Cardiac ventricle fibroblast (primary cell): Measurements from ENCODE around the gene KIF4A. TPM values are rescaled to one million over a fixed set of nuclear protein-coding genes. Genes with fewer than 3 reads are reported as not detected.

Experiments
- total RNA-seq: library from RNA; depleted of rRNA; stranded (reverse); fragments of >200 nt; gene quantifications from 2 replicates; pipeline ENCODE4 v1.2.3, GENCODE V29; 2015

KIF4A gene
- total RNA-seq = 1.4 and 2.3 TPM in 2 replicates

DNA sequence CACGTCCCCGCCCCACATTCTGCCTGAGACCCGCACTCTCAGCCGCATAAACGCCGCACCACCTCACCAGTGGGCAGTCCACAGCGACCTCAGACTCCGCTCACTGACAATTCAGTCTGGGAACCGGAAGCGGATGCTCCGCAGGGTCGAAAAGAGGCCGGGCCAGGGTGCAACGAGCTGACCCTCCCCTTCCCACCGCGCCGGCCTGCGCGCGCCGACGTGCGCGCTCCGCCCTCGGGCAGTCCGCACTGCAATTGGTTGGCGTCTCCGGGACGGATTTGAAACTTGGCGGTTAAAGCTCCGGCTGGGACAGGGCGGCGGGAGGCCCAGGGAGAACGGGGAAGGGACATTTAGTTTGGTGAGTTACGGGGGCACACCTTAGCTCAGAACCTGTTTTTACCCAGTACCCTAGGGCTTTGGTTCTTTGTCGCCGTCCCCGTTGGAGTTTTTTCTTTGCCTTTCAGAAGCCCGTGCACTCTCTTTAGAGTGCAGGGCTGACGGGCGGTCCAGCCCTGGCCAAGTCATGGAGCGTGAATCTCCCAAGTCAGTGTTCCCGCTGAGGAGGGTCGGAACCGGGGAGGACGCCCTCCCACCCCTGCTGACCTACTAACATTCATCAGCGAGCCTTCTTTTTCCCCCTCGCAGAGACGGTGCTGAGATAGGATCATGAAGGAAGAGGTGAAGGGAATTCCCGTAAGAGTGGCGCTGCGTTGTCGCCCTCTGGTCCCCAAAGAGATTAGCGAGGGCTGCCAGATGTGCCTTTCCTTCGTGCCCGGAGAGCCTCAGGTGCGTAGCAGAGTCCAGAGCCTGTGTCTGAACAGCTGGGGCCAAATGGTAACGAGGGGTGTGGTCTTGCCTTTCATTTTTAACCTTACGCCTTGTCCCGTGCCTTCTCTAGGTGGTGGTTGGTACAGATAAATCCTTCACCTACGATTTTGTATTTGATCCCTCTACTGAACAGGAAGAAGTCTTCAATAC lies at the start of gene KIF4A, which contains the start of gene PDZD11:
TSS of gene KIF4A (plus strand) at position 312 of the 978 bp plus-strand sequence. CDS start at position 667, 355 bp downstream.
TSS of gene PDZD11 (minus strand) at position 135 of the 978 bp plus-strand sequence. CDS start 586 bp downstream, outside the sequence.

DNA sequence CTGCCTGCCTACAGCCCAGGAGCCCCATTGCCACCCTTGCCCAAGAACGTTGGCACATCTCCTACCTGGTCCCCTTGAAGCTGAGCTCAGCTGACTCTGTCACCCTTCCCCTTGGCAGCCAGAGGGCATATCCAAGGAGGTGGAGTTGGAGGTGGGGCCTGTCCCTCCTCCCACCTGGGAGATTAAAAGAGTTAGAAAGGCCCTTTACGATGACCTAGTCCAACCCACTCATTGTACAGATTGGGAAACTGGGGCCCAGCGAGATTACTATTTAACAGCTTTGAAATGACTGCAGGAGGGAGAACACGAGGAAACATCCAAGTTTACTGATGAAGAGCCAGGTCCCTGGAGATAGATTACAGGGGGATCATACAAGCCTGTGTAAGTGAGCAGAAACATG lies 29.8 kb upstream of the KIF4A start, which contains the start of gene P2RY4:
TSS of gene P2RY4 (minus strand) at position 101 of the 400 bp plus-strand sequence. CDS start 580 bp downstream, outside the sequence.

DNA sequence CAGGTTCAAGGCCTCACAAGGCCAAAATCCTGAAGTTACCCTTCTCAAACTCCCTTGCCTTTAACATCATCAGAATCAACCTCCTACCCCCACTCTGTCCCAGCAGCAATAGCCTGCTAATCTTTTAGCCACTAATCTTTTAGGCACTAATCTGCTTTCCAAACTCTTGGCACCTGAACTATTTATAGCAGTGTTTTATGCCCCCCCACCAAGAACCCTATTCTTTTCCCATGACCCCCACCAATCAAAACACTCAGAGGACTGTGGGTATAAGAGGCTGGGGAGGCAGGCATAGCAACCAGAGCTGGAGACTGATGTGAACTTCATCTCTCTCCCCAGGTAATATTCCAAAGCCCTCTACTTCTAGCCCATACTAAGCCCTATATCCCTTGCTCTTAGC lies 21.9 kb upstream of the KIF4A start, which contains the start of gene ARR3:
TSS of gene ARR3 (plus strand) at position 301 of the 400 bp plus-strand sequence. CDS start 1,052 bp downstream, outside the sequence.

GRCh38 chrX:70281951-70282350 lies 8.0 kb upstream of the KIF4A start, which contains the start of gene RAB41:
Gene RAB41 (plus strand): TSS chrX:70282172. CDS start chrX:70282218, 46 bp downstream.

GRCh38 chrX:70422851-70423341 lies 133.0 kb downstream of the KIF4A start, which contains the start of gene GDPD2:
Gene GDPD2 (plus strand): TSS chrX:70423314. CDS start chrX:70424985, 1,671 bp downstream.

DNA sequence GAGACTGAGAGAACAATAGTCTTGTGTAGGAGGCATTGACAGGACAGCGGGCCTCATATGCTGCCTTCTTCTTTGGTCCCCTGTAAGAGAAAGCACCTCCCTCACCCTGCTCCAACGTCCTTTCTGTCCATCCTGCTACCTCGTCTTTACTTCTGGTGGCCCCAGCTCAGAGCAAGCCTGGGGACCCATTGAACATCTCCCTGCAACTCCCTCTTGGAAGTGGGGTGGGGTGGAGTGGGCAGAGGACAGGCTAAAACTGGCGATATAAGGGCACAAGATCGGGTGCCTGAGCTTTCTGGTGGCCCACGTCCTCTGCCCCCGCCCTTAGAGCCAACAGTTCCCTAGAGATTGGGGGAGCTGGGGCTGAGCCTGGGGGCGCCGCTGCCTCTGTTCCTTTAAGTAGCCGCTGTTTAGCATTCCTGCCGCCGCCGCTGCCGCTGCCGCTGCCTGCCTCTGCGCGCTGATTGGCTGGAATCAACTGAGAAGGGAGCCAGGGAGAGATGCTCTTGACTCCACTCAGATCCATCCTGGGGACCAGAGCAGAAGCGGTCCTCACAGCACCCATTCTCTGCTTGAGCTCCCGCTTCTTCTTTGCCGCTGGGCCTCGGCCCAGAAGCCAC lies 154.5 kb downstream of the KIF4A start, which contains the start of gene DLG3:
TSS of gene DLG3 (plus strand) at position 510 of the 620 bp plus-strand sequence. CDS start 367 bp downstream, outside the sequence.

Other genes starting within 250 kb of the KIF4A start
- gene AWAT2, start 240.2 kb upstream of the KIF4A start, total RNA-seq = not detected in 2 replicates
- not detected in 2 replicates for gene OTUD6A, start 227.6 kb upstream of the KIF4A start, total RNA-seq
- 65.6 and 86.9 TPM in 2 replicates for gene IGBP1, start 156.7 kb upstream of the KIF4A start, total RNA-seq
- gene DGAT2L6, start 112.6 kb upstream of the KIF4A start, total RNA-seq = not detected in 2 replicates
- gene AWAT1, start 55.4 kb upstream of the KIF4A start, total RNA-seq = not detected in 2 replicates
- gene P2RY4, start 29.9 kb upstream of the KIF4A start, total RNA-seq = not detected in 2 replicates
- gene ARR3, start 21.8 kb upstream of the KIF4A start, total RNA-seq = not detected in 2 replicates
- gene RAB41, start 7.9 kb upstream of the KIF4A start, total RNA-seq = not detected in 2 replicates
- gene PDZD11, start 177 bp upstream of the KIF4A start, total RNA-seq = 26.0 and 28.8 TPM in 2 replicates
- gene GDPD2, start 133.2 kb downstream of the KIF4A start, total RNA-seq = not detected in 2 replicates
- 4.3 and 12.3 TPM in 2 replicates for gene DLG3, start 154.7 kb downstream of the KIF4A start, total RNA-seq